Choroid plexus epithelial cell (primary cell): ENCODE results near the gene CEP83.
"Not testable (repeated sequence)": the region's sequence is repeated elsewhere in the genome, so short reads cannot be mapped to it uniquely, and the experiment has no call there.

ENCODE experiments used
- DNase-seq: peaks from one replicate; pipeline ENCODE4 v3.0.0-alpha.2; 2010; ENCODE audit warnings: low read depth
- H3K4me3 ChIP-seq: 2 replicates; pipeline ENCODE4 v1.5.1; 2011; ENCODE audit warnings: low read depth, mild to moderate bottlenecking, control low read depth, low read length, moderate library complexity
- TF ChIP-seq, protein P1 (sequence below): conservative IDR thresholded peaks from 2 replicates; pipeline ENCODE4 v1.5.1; 2011; ENCODE audit warnings: low read depth, mild to moderate bottlenecking, control low read depth, inconsistent platforms, low read length, moderate library complexity

The CEP83 gene

DNA sequence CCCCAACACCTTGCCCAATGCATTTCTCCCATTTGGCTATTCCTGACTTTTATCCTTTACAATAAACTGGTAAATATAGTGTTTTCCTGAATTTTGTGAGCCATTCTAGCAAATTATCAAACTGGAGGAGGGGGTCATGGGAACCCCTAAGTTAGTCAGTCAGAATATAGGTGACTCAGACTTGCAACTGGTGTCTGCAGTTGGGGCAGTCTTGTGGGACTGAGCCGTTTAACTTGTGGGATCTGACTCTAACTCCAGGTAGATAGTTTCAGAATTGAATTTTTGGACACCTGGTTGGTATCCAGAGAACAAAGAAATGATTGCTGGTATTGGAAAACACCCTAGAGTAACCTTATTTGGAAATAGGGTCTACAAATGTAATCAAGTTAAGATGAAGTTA lies 133.4 kb downstream of the CEP83 start:
- TF ChIP-seq, protein P1, sequence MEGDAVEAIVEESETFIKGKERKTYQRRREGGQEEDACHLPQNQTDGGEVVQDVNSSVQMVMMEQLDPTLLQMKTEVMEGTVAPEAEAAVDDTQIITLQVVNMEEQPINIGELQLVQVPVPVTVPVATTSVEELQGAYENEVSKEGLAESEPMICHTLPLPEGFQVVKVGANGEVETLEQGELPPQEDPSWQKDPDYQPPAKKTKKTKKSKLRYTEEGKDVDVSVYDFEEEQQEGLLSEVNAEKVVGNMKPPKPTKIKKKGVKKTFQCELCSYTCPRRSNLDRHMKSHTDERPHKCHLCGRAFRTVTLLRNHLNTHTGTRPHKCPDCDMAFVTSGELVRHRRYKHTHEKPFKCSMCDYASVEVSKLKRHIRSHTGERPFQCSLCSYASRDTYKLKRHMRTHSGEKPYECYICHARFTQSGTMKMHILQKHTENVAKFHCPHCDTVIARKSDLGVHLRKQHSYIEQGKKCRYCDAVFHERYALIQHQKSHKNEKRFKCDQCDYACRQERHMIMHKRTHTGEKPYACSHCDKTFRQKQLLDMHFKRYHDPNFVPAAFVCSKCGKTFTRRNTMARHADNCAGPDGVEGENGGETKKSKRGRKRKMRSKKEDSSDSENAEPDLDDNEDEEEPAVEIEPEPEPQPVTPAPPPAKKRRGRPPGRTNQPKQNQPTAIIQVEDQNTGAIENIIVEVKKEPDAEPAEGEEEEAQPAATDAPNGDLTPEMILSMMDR = no peak
- no peak overlapping the region for H3K4me3 ChIP-seq
- no peak for DNase-seq

DNA sequence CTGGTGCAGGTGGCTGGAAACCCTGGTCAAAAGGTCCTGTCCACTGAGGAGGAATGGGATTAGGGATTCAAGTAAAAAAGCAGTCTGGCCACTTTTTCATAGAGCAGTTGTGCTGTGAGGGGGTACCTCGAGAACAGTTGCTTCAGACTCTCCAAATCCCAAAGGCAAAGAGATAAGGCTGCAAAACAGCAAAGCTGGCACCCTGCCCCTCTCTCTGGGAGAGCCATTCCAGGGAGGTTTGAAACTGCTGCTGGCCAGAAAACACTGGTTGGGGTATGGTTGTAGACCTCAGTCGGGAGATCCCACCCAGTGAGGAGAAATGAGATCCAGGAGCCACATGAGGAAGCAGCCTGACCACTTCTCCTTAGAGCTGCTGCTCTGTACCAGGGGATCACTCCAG lies 137.3 kb downstream of the CEP83 start:
- no peak overlapping the region for H3K4me3 ChIP-seq
- peak; percentile 7 for DNase-seq
- TF ChIP-seq, protein P1 = no peak

DNA sequence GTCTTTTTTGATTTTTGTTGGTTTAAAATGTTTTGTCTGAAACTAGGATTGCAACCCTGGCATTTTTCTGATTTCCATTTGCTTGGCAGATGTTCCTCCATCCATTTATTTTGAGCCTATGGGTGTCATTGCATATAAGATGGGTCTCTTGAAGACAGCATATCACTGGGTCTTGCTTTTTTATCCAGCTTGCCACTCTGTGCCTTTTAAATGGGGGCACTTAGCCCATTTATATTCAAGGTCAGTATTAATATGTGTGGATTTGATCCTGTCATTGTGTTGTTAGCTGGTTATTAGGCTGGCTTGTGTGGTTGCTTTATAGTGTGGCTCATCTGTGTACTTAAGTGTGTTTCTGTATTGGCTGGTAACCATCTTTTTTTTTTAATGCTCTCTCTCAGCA lies 139.6 kb downstream of the CEP83 start:
- H3K4me3 ChIP-seq = no peak overlapping the region
- TF ChIP-seq, protein P1 = no peak
- no peak for DNase-seq

DNA sequence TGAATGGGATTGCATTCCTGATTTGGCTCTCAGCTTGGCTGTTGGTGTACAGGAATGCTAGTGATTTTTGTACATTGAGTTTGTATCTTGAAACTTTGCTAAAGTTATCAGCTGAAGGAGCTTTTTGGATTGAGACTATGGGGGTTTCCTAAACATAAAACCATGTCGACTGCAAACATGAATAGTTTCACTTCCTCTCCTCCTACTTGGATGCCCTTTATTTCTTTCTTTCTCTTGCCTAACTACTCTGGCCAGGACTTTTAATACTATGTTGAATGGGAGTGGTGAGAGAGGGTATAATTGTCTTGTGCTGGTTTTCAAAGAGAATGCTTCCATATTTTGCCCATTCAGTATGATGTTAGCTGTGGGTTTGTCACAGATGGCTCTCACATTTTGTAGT lies 141.5 kb downstream of the CEP83 start:
- TF ChIP-seq, protein P1 = no peak
- no peak overlapping the region for H3K4me3 ChIP-seq
- no peak for DNase-seq

DNA sequence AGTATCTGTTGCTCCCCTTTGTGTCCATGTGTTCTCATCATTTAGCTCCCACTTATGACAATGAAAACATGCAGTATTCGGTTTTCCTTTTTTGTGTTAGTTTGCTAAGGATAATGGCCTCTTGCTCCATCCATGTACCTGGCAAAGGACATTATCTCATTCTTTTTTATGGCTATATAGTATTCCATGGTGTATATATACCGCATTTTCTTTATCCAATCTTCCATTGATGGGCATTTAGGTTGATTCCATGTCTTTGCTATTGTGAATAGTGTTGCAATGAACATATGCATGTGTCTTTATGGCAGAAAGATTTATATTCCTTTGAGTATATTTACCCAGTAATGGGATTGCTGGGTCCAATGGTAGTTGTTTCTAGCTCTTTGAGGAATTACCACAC lies 143.1 kb downstream of the CEP83 start:
- not testable (repeated sequence) for H3K4me3 ChIP-seq, DNase-seq

DNA sequence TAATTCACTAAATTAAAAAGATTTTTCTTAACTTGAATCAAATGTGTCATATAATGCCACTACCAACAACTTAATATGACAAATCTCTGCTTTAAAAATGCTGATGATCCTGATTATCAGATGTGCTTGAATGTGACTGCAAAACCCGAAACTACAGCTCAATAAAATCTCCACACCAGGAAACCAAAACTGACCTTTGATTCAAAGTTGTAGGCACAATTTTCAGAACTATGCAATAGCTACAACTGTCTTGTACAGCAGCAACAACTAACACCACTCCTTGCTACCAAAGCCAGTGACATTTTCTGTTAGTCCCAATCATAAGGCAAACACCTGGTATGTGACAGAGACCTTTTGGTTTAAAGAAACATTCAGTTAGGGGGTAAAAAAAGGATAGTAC lies 147.3 kb downstream of the CEP83 start:
- TF ChIP-seq, protein P1 = no peak
- no peak overlapping the region for H3K4me3 ChIP-seq
- no peak for DNase-seq

DNA sequence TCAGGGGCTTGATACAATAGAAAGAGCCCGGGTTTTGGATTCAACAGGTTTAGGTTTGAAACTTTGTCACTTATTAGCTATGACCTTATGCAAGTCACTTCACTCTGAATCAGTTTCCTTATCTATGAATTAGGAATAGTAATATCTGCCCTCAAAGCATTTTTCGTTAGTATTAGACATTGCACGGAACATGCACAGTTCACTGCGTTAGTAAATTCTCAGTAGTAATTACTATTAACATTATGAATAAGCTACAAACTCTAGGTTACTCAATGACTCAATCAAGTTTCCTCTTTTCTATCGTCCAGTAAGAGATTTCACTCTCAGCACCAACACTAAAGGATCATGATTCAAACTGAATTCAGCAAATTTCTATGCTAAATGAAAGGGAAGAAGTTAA lies 150.3 kb downstream of the CEP83 start:
- DNase-seq = no peak
- TF ChIP-seq, protein P1 = no peak
- H3K4me3 ChIP-seq = no peak overlapping the region

DNA sequence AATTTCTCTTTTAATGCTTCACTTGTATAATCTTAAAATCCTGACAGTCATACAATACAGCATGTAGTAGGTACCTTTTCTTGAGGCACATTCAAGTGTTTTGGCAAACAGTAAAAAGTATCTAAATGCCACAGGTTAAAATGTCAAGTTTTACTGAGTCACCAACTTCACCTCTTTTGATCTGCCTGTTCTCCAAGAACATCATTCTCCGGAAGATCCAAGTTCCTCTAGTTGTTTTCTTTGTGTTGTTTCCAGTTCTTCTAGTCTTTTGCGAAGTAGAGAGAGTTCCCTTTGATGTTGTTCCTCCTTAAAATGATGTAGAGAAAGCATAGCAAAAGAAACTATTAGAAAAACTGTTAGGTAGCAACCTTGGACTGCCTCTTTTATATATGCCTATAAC lies 151.1 kb downstream of the CEP83 start:
- TF ChIP-seq, protein P1 = no peak
- peak; percentile 71 for DNase-seq
- no peak overlapping the region for H3K4me3 ChIP-seq
